C4-2B (cell line): ENCODE measurements around the gene PLA2G12A.

Experiments
- CTCF ChIP-seq: fragments of 450-650 bp; conservative IDR thresholded peaks from 2 replicates; pipeline ENCODE4 v1.5.1; 2017; ENCODE audit warnings: mild to moderate bottlenecking
- ZFX ChIP-seq: fragments of 450-650 bp; IDR thresholded peaks from 2 replicates; pipeline ENCODE4 v1.6.1; 2017

- no peak for TF ChIP-seq CTCF
- no peak for TF ChIP-seq ZFX
These were observed 28.1 kb downstream of the PLA2G12A start for GRCh38 chr4:109701566-109702410.
